Caco-2 (cell line): ENCODE measurements around the gene SSTR1. TPM values are rescaled to one million over a fixed set of nuclear protein-coding genes. Genes with fewer than 3 reads are reported as not detected.

Experiments
- BruUV-seq: library from RNA; stranded (reverse); fragments of 400-500 nt; replicated peaks from 2 replicates; lab custom pipeline; 2021; lab: Mats Ljungman, UMichigan
- CTCF ChIA-PET: fragments of 300-600 bp; sonication (Branson Sonifier 250); formaldehyde crosslinking; loops from one replicate; lab custom pipeline; 2022; ENCODE audit warnings: antibody characterized with exemption; lab: Charles Lee
- POLR2A ChIA-PET: fragments of 300-600 bp; sonication (Branson Sonifier 250); formaldehyde crosslinking; loops from one replicate; lab custom pipeline; 2022; ENCODE audit warnings: antibody characterized with exemption; lab: Charles Lee
- DNase-seq, 2 experiments: peaks; one replicate each; pipeline versions ENCODE4 v3.0.0 to v3.0.0-alpha.2; 2020 to 2022
- H3K27me3 ChIP-seq: replicated peaks from 2 replicates; pipeline ENCODE4 v1.6.0; 2011; ENCODE audit warnings: low read length; ENCODE audit not compliant: control insufficient read depth, insufficient read depth
- H3K36me3 ChIP-seq: 2 replicates; pipeline ENCODE4 v1.5.1; 2011; ENCODE audit warnings: low read length; ENCODE audit not compliant: control insufficient read depth, insufficient read depth
- H3K4me1 ChIP-seq: fragments of 250-450 bp; sonication (Bioruptor Pico); 2 replicates; pipeline ENCODE4 v1.5.1; 2020; ENCODE audit warnings: mild to moderate bottlenecking
- H3K4me3 ChIP-seq: 2 replicates; pipeline ENCODE4 v1.5.1; 2011; ENCODE audit warnings: low read depth, mild to moderate bottlenecking, control low read depth, low read length
- H3K9me3 ChIP-seq: fragments of 250-450 bp; sonication (Bioruptor Pico); 2 replicates; pipeline ENCODE4 v1.5.1; 2020; ENCODE audit warnings: mild to moderate bottlenecking, moderate library complexity
- H3K27ac Mint-ChIP-seq: one replicate; pipeline ENCODE4 v1.8.0; 2022; ENCODE audit warnings: mixed read lengths; ENCODE audit not compliant: unreplicated experiment
- H3K27me3 Mint-ChIP-seq: one replicate; pipeline ENCODE4 v1.8.0; 2022; ENCODE audit warnings: mixed read lengths; ENCODE audit not compliant: insufficient read depth, unreplicated experiment
- H3K36me3 Mint-ChIP-seq: one replicate; pipeline ENCODE4 v1.8.0; 2022; ENCODE audit warnings: mild to moderate bottlenecking, mixed read lengths; ENCODE audit not compliant: insufficient read depth, unreplicated experiment
- H3K4me1 Mint-ChIP-seq: one replicate; pipeline ENCODE4 v1.8.0; 2022; ENCODE audit warnings: low read depth, mixed read lengths; ENCODE audit not compliant: unreplicated experiment
- H3K4me3 Mint-ChIP-seq: one replicate; pipeline ENCODE4 v1.8.0; 2022; ENCODE audit warnings: mild to moderate bottlenecking, moderate library complexity, mixed read lengths; ENCODE audit not compliant: unreplicated experiment
- H3K9me3 Mint-ChIP-seq: one replicate; pipeline ENCODE4 v1.8.0; 2022; ENCODE audit warnings: mixed read lengths; ENCODE audit not compliant: unreplicated experiment
- intact Hi-C: fragments of 100-400 bp; cut with micrococcal nuclease; formaldehyde crosslinking; loops from one replicate; pipeline ENCODE4 v1.10.0; 2022; ENCODE audit not compliant: unreplicated experiment
- total RNA-seq: library from RNA; stranded (reverse); gene quantifications from 2 replicates; pipeline ENCODE4 v1.2.3, GENCODE V29; 2022
- TF ChIP-seq, protein P1 (sequence below), 2 experiments: fragments of 200-600 bp in 1 of 2; IDR thresholded peaks; 1 replicate in 1 of 2; 2 replicates in 1 of 2; pipeline versions ENCODE4 v1.5.1 to v1.8.0; 2011 to 2022; ENCODE audit warnings: antibody characterized with exemption in 1 of 2, control low read depth in 1 of 2, inconsistent platforms in 1 of 2, low read depth in 1 of 2, low read length in 1 of 2, mild to moderate bottlenecking in 1 of 2, moderate library complexity in 1 of 2; ENCODE audit not compliant: insufficient read depth in 1 of 2, severe bottlenecking in 1 of 2, unreplicated experiment in 1 of 2

Gene SSTR1
- total RNA-seq, 1 experiment from 2014 or later, result 9.6 TPM

- BruUV-seq, result no TSS peak
- no peak overlapping the region for H3K4me3 ChIP-seq
- Mint-ChIP-seq H3K27ac (no peak overlapping the region), H3K4me3 (no peak overlapping the region), H3K36me3 (no peaks in the 10 kb centered on the region), H3K4me1 (no peaks in the 10 kb centered on the region), H3K9me3 (no peaks in the 10 kb centered on the region), H3K27me3 (peaks cover 9% of the 10 kb centered on the region)
- no peaks in the 10 kb centered on the region; the same call in 1 of the 2 replicates for H3K27me3 ChIP-seq
- TF ChIP-seq, protein P1, sequence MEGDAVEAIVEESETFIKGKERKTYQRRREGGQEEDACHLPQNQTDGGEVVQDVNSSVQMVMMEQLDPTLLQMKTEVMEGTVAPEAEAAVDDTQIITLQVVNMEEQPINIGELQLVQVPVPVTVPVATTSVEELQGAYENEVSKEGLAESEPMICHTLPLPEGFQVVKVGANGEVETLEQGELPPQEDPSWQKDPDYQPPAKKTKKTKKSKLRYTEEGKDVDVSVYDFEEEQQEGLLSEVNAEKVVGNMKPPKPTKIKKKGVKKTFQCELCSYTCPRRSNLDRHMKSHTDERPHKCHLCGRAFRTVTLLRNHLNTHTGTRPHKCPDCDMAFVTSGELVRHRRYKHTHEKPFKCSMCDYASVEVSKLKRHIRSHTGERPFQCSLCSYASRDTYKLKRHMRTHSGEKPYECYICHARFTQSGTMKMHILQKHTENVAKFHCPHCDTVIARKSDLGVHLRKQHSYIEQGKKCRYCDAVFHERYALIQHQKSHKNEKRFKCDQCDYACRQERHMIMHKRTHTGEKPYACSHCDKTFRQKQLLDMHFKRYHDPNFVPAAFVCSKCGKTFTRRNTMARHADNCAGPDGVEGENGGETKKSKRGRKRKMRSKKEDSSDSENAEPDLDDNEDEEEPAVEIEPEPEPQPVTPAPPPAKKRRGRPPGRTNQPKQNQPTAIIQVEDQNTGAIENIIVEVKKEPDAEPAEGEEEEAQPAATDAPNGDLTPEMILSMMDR (IDR thresholded peaks at IDR 0.05; ENCODE audit: insufficient read depth in 1 of 2, low read depth in 1 of 2, low read length in 1 of 2, severe bottlenecking in 1 of 2, unreplicated experiment in 1 of 2), result no peak
- no peaks in the 10 kb centered on the region for H3K4me1 ChIP-seq
- ChIA-PET POLR2A (no interaction called here), CTCF (no interaction called here)
- no peak for DNase-seq
- H3K36me3 ChIP-seq, result no peaks in the 10 kb centered on the region
- no peaks in the 10 kb centered on the region for H3K9me3 ChIP-seq
- intact Hi-C loops, result loop anchor here (5.0 kb wide), 1 partner anchor 212 kb away; no protein-coding TSS in a partner anchor
Measured at GRCh38 chr14:38199076-38199475, 8.6 kb upstream of the SSTR1 start.

- no TSS peak for BruUV-seq
- no peak overlapping the region for H3K27ac Mint-ChIP-seq
- Histone ChIP-seq H3K36me3 (no peaks in the 10 kb centered on the region), H3K4me3 (no peak overlapping the region), H3K4me1 (no peaks in the 10 kb centered on the region), H3K27me3 (no peaks in the 10 kb centered on the region; the same call in 1 of the 2 replicates), H3K9me3 (no peaks in the 10 kb centered on the region)
- ChIA-PET CTCF (no interaction called here), POLR2A (no interaction called here)
- peaks cover 9% of the 10 kb centered on the region for H3K27me3 Mint-ChIP-seq
- DNase-seq, result no peak
- intact Hi-C loops, result loop anchor here (5.0 kb wide), 1 partner anchor 212 kb away; no protein-coding TSS in a partner anchor
- TF ChIP-seq, protein P1 (IDR thresholded peaks at IDR 0.05; ENCODE audit: insufficient read depth in 1 of 2, low read depth in 1 of 2, low read length in 1 of 2, severe bottlenecking in 1 of 2, unreplicated experiment in 1 of 2), result no peak
- H3K36me3 Mint-ChIP-seq, result no peaks in the 10 kb centered on the region
- H3K4me3 Mint-ChIP-seq, result no peak overlapping the region
- no peaks in the 10 kb centered on the region for H3K9me3 Mint-ChIP-seq
- no peaks in the 10 kb centered on the region for H3K4me1 Mint-ChIP-seq
Measured at GRCh38 chr14:38199739-38200138, 8.0 kb upstream of the SSTR1 start.

- intact Hi-C loops, result no loop called here
- no peak for DNase-seq
- H3K9me3 ChIP-seq, result no peaks in the 10 kb centered on the region
- H3K36me3 Mint-ChIP-seq, result no peaks in the 10 kb centered on the region
- ChIA-PET POLR2A (no interaction called here), CTCF (no interaction called here)
- H3K27me3 ChIP-seq, result no peaks in the 10 kb centered on the region; the same call in 1 of the 2 replicates
- no TSS peak for BruUV-seq
- H3K4me1 ChIP-seq, result no peaks in the 10 kb centered on the region
- no peaks in the 10 kb centered on the region for H3K9me3 Mint-ChIP-seq
- no peaks in the 10 kb centered on the region for H3K36me3 ChIP-seq
- H3K27ac Mint-ChIP-seq, result no peak overlapping the region
- no peak overlapping the region for H3K4me3 Mint-ChIP-seq
- TF ChIP-seq, protein P1 (IDR thresholded peaks at IDR 0.05; ENCODE audit: insufficient read depth in 1 of 2, low read depth in 1 of 2, low read length in 1 of 2, severe bottlenecking in 1 of 2, unreplicated experiment in 1 of 2), result no peak
- no peaks in the 10 kb centered on the region for H3K4me1 Mint-ChIP-seq
- H3K27me3 Mint-ChIP-seq, result peaks cover 9% of the 10 kb centered on the region
- no peak overlapping the region for H3K4me3 ChIP-seq
Measured at GRCh38 chr14:38201137-38201828, 6.4 kb upstream of the SSTR1 start.
